Stimulated activated naive B cell treated with anti-CD40 and anti-IgM and Interleukin-4, amounts not matched to agents 10 μg/mL and 1 μg/mL and 100 μg/mL, for 72 hours (primary cell): ENCODE results near the gene PMS1.
"Not testable (repeated sequence)": the region's sequence is repeated elsewhere in the genome, so short reads cannot be mapped to it uniquely, and the experiment has no call there.

Experiments
- ATAC-seq, 2 donors: fragments of 150-1000 bp; cut with Tn5 transposase; replicated peaks; 2 replicates each; pipeline ENCODE4 v1.10.0; 2021; ENCODE audit warnings: moderate library complexity in 1 of 2
- DNase-seq: peaks from one replicate; pipeline ENCODE4 v3.0.0; 2021
- H3K27ac Mint-ChIP-seq: one replicate; pipeline ENCODE4 v1.8.0; 2022; ENCODE audit warnings: mild to moderate bottlenecking, mixed read lengths
- H3K27me3 Mint-ChIP-seq, 2 donors: one replicate each; pipeline ENCODE4 v1.8.0; 2022; ENCODE audit warnings: mixed read lengths in 2 of 2
- H3K36me3 Mint-ChIP-seq, 2 donors: one replicate each; pipeline ENCODE4 v1.8.0; 2022; ENCODE audit warnings: mixed read lengths in 2 of 2, mild to moderate bottlenecking in 1 of 2
- H3K4me1 Mint-ChIP-seq, 2 donors: one replicate each; pipeline ENCODE4 v1.8.0; 2022; ENCODE audit warnings: mixed read lengths in 2 of 2, mild to moderate bottlenecking in 1 of 2
- H3K4me3 Mint-ChIP-seq, 2 donors: one replicate each; pipeline ENCODE4 v1.8.0; 2022; ENCODE audit warnings: mild to moderate bottlenecking in 2 of 2, mixed read lengths in 2 of 2, moderate library complexity in 1 of 2
- H3K9me3 Mint-ChIP-seq, 2 donors: one replicate each; pipeline ENCODE4 v1.8.0; 2022; ENCODE audit warnings: mixed read lengths in 2 of 2, mild to moderate bottlenecking in 1 of 2

The PMS1 gene

GRCh38 chr2:189865826-189866225 lies 81.6 kb downstream of the PMS1 start:
- no peak for ATAC-seq
- Mint-ChIP-seq H3K27me3 (no peaks in the 10 kb centered on the region), H3K36me3 (peaks cover 30 to 33% of the 10 kb centered on the region in 2 donors), H3K27ac (no peak overlapping the region), H3K9me3 (no peaks in the 10 kb centered on the region), H3K4me1 (no peaks in the 10 kb centered on the region), H3K4me3 (no peak overlapping the region)
- no peak for DNase-seq

GRCh38 chr2:189866296-189866695 lies 82.0 kb downstream of the PMS1 start:
- DNase-seq (no peak), ATAC-seq (no peak)
- Mint-ChIP-seq H3K36me3 (peaks cover 33 to 34% of the 10 kb centered on the region in 2 donors), H3K4me3 (no peak overlapping the region), H3K27ac (no peak overlapping the region), H3K9me3 (no peaks in the 10 kb centered on the region), H3K4me1 (no peaks in the 10 kb centered on the region), H3K27me3 (no peaks in the 10 kb centered on the region)

- ATAC-seq: no peak
- no peak overlapping the region for H3K4me3 Mint-ChIP-seq
- peaks cover 18 to 23% of the 10 kb centered on the region in 2 donors for H3K36me3 Mint-ChIP-seq
Measured at GRCh38 chr2:189868896-189869295, 84.6 kb downstream of the PMS1 start.

GRCh38 chr2:189870381-189871085 lies 86.3 kb downstream of the PMS1 start:
- H3K27me3 Mint-ChIP-seq: no peaks in the 10 kb centered on the region
- H3K4me3 Mint-ChIP-seq: no peak overlapping the region
- peaks cover 8 to 16% of the 10 kb centered on the region in 2 donors for H3K4me1 Mint-ChIP-seq
- H3K27ac Mint-ChIP-seq: no peak overlapping the region
- DNase-seq: no peak
- no peak for ATAC-seq
- peaks cover 3 to 9% of the 10 kb centered on the region in 2 donors for H3K9me3 Mint-ChIP-seq
- peaks cover 26 to 33% of the 10 kb centered on the region in 2 donors for H3K36me3 Mint-ChIP-seq

More at GRCh38 chr2:189868896-189869295, 84.6 kb downstream of the PMS1 start:
- H3K9me3 Mint-ChIP-seq: peaks cover 0 to 1% of the 10 kb centered on the region in 2 donors
- no peaks in the 10 kb centered on the region for H3K27me3 Mint-ChIP-seq
- H3K27ac Mint-ChIP-seq: no peak overlapping the region
- no peak for DNase-seq
- no peaks in the 10 kb centered on the region for H3K4me1 Mint-ChIP-seq

GRCh38 chr2:189873696-189874095 lies 89.4 kb downstream of the PMS1 start:
- peaks cover 5 to 13% of the 10 kb centered on the region in 2 donors for H3K9me3 Mint-ChIP-seq
- no peak for DNase-seq
- no peak overlapping the region for H3K4me3 Mint-ChIP-seq
- no peaks in the 10 kb centered on the region for H3K27me3 Mint-ChIP-seq
- H3K27ac Mint-ChIP-seq: no peak overlapping the region
- peaks cover 12 to 24% of the 10 kb centered on the region in 2 donors for H3K4me1 Mint-ChIP-seq
- peaks cover 33 to 50% of the 10 kb centered on the region in 2 donors for H3K36me3 Mint-ChIP-seq
- no peak for ATAC-seq

- no peak overlapping the region for H3K4me3 Mint-ChIP-seq
- no peak for DNase-seq
Measured at GRCh38 chr2:189874586-189875320, 90.5 kb downstream of the PMS1 start.

GRCh38 chr2:189876271-189876670 lies 92.0 kb downstream of the PMS1 start:
- Mint-ChIP-seq H3K27ac (no peak overlapping the region), H3K27me3 (no peaks in the 10 kb centered on the region)

More at GRCh38 chr2:189874586-189875320, 90.5 kb downstream of the PMS1 start:
- ATAC-seq: peak; percentile 83 to 86
- H3K27me3 Mint-ChIP-seq: no peaks in the 10 kb centered on the region
- peaks cover 39 to 50% of the 10 kb centered on the region in 2 donors for H3K36me3 Mint-ChIP-seq
- H3K27ac Mint-ChIP-seq: peak overlapping the region; percentile 85
- peaks cover 12 to 24% of the 10 kb centered on the region in 2 donors for H3K4me1 Mint-ChIP-seq
- peaks cover 5 to 13% of the 10 kb centered on the region in 2 donors for H3K9me3 Mint-ChIP-seq

GRCh38 chr2:189879716-189880081 lies 95.4 kb downstream of the PMS1 start:
- Mint-ChIP-seq H3K36me3 (peaks cover 30 to 35% of the 10 kb centered on the region in 2 donors), H3K27ac (no peak overlapping the region), H3K4me1 (peaks cover 11 to 16% of the 10 kb centered on the region in 2 donors), H3K27me3 (no peaks in the 10 kb centered on the region), H3K4me3 (no peak overlapping the region), H3K9me3 (peaks cover 4 to 12% of the 10 kb centered on the region in 2 donors)
- DNase-seq (no peak), ATAC-seq (no peak)

More at GRCh38 chr2:189876271-189876670, 92.0 kb downstream of the PMS1 start:
- H3K4me3 Mint-ChIP-seq: no peak overlapping the region
- ATAC-seq: peak; percentile 50 to 70
- no peak for DNase-seq
- peaks cover 5 to 13% of the 10 kb centered on the region in 2 donors for H3K9me3 Mint-ChIP-seq
- peaks cover 34 to 45% of the 10 kb centered on the region in 2 donors for H3K36me3 Mint-ChIP-seq
- H3K4me1 Mint-ChIP-seq: peaks cover 12 to 24% of the 10 kb centered on the region in 2 donors

- Mint-ChIP-seq H3K36me3 (peaks cover 23 to 27% of the 10 kb centered on the region in 2 donors), H3K9me3 (peaks cover 2 to 4% of the 10 kb centered on the region in 2 donors), H3K4me3 (no peak overlapping the region), H3K4me1 (peaks cover 5 to 9% of the 10 kb centered on the region in 2 donors), H3K27me3 (no peaks in the 10 kb centered on the region), H3K27ac (no peak overlapping the region)
- ATAC-seq: no peak
- no peak for DNase-seq
Measured at GRCh38 chr2:189880429-189880828, 96.2 kb downstream of the PMS1 start.

- H3K27ac Mint-ChIP-seq: no peak overlapping the region
- ATAC-seq: no peak
- peaks cover 2 to 3% of the 10 kb centered on the region in 2 donors for H3K9me3 Mint-ChIP-seq
- DNase-seq: no peak
- H3K27me3 Mint-ChIP-seq: no peaks in the 10 kb centered on the region
- peaks cover 4% of the 10 kb centered on the region in 2 donors for H3K4me1 Mint-ChIP-seq
- H3K36me3 Mint-ChIP-seq: peaks cover 22 to 24% of the 10 kb centered on the region in 2 donors
- H3K4me3 Mint-ChIP-seq: no peak overlapping the region
Measured at GRCh38 chr2:189880832-189881492, 96.7 kb downstream of the PMS1 start.

GRCh38 chr2:189885368-189885767 lies 101.1 kb downstream of the PMS1 start:
- DNase-seq (no peak), ATAC-seq (no peak)
- no peak overlapping the region for H3K4me3 Mint-ChIP-seq
- no peaks in the 10 kb centered on the region for H3K27me3 Mint-ChIP-seq
- no peak overlapping the region for H3K27ac Mint-ChIP-seq
- no peaks in the 10 kb centered on the region for H3K36me3 Mint-ChIP-seq
- H3K9me3 Mint-ChIP-seq: peaks cover 0 to 12% of the 10 kb centered on the region in 2 donors
- no peaks in the 10 kb centered on the region for H3K4me1 Mint-ChIP-seq

- H3K9me3 Mint-ChIP-seq: peaks cover 3 to 13% of the 10 kb centered on the region in 2 donors
- not testable (repeated sequence) for ATAC-seq, DNase-seq, H3K27me3 Mint-ChIP-seq, H3K27ac Mint-ChIP-seq, H3K4me1 Mint-ChIP-seq, H3K36me3 Mint-ChIP-seq, H3K4me3 Mint-ChIP-seq
Measured at GRCh38 chr2:189892546-189893294, 108.5 kb downstream of the PMS1 start.

- Mint-ChIP-seq H3K27me3 (no peaks in the 10 kb centered on the region), H3K4me1 (no peaks in the 10 kb centered on the region), H3K27ac (no peak overlapping the region), H3K9me3 (peaks cover 0 to 2% of the 10 kb centered on the region in 2 donors), H3K36me3 (no peaks in the 10 kb centered on the region), H3K4me3 (no peak overlapping the region)
- DNase-seq (no peak), ATAC-seq (no peak)
Measured at GRCh38 chr2:189896809-189897208, 112.6 kb downstream of the PMS1 start.

- H3K27ac Mint-ChIP-seq: no peak overlapping the region
- ATAC-seq (no peak), DNase-seq (no peak)
- no peaks in the 10 kb centered on the region for H3K36me3 Mint-ChIP-seq
- no peaks in the 10 kb centered on the region for H3K27me3 Mint-ChIP-seq
- no peaks in the 10 kb centered on the region for H3K4me1 Mint-ChIP-seq
- H3K4me3 Mint-ChIP-seq: no peak overlapping the region
- H3K9me3 Mint-ChIP-seq: no peaks in the 10 kb centered on the region
Measured at GRCh38 chr2:189899101-189899500, 114.9 kb downstream of the PMS1 start.
